ENCODE data around the gene GLIS1.

- no peak for TF ChIP-seq CTCF (IDR thresholded peaks at IDR 0.05; ENCODE audit: poor library complexity)
- TF ChIP-seq EZH2phosphoT487 (IDR thresholded peaks at IDR 0.05; ENCODE audit: low read depth, severe bottlenecking, unreplicated experiment), result no peak
- no peak for TF ChIP-seq EZH2 (IDR thresholded peaks at IDR 0.05; ENCODE audit: borderline replicate concordance)
Observed at GRCh38 chr1:53584777-53585107, 154.2 kb downstream of the GLIS1 start.
